LHCN-M2 (cell line): ENCODE results near the gene PRKCI. TPM values are rescaled to one million over a fixed set of nuclear protein-coding genes. Genes with fewer than 3 reads are reported as not detected.
"Not testable (repeated sequence)": the region's sequence is repeated elsewhere in the genome, so short reads cannot be mapped to it uniquely, and the experiment has no call there.

Experiments used
- DNase-seq: peaks from one replicate; pipeline ENCODE4 v3.0.0-alpha.2; 2012; ENCODE audit warnings: low read depth
- total RNA-seq: library from RNA; depleted of rRNA; stranded (reverse); fragments of >200 nt; gene quantifications from 2 replicates; pipeline ENCODE4 v1.2.3, GENCODE V29; 2014

PRKCI gene
- total RNA-seq, 1 experiment from 2014 or later: 33.0 TPM

GRCh38 chr3:170278627-170279026 is 56.4 kb downstream of the PRKCI start:
- no peak for DNase-seq

GRCh38 chr3:170290194-170290593 is 68.0 kb downstream of the PRKCI start:
- DNase-seq: no peak

- DNase-seq: no peak
These were observed 73.4 kb downstream of the PRKCI start for GRCh38 chr3:170295586-170295985.

- DNase-seq: no peak
These were observed 74.5 kb downstream of the PRKCI start for GRCh38 chr3:170296703-170297102.

GRCh38 chr3:170301405-170301804 is 79.2 kb downstream of the PRKCI start:
- peak; percentile 43 for DNase-seq

- no peak for DNase-seq
These were observed 79.8 kb downstream of the PRKCI start for GRCh38 chr3:170302008-170302407.

GRCh38 chr3:170306015-170306414 is 83.8 kb downstream of the PRKCI start:
- no peak for DNase-seq

GRCh38 chr3:170307671-170308405 is 85.6 kb downstream of the PRKCI start:
- peak; percentile 38 for DNase-seq

- DNase-seq: no peak
These were observed 86.8 kb downstream of the PRKCI start for GRCh38 chr3:170309046-170309445.

GRCh38 chr3:170317954-170318353 is 95.7 kb downstream of the PRKCI start:
- DNase-seq: no peak

GRCh38 chr3:170320461-170321121 is 98.4 kb downstream of the PRKCI start:
- no peak for DNase-seq

- DNase-seq: peak; percentile 68
These were observed 99.3 kb downstream of the PRKCI start for GRCh38 chr3:170321321-170322034.

- peak; percentile 63 for DNase-seq
These were observed 100.5 kb downstream of the PRKCI start for GRCh38 chr3:170322566-170323269.

- DNase-seq: peak; percentile 59
These were observed 101.1 kb downstream of the PRKCI start for GRCh38 chr3:170323331-170323730.

- DNase-seq: no peak
These were observed 102.7 kb downstream of the PRKCI start for GRCh38 chr3:170324962-170325361.

- no peak for DNase-seq
These were observed 105.0 kb downstream of the PRKCI start for GRCh38 chr3:170327040-170327808.

GRCh38 chr3:170327868-170328548 is 105.8 kb downstream of the PRKCI start:
- not testable (repeated sequence) for DNase-seq

- DNase-seq: peak; percentile 39
These were observed 108.1 kb downstream of the PRKCI start for GRCh38 chr3:170330366-170330765.

GRCh38 chr3:170331143-170331542 is 108.9 kb downstream of the PRKCI start:
- DNase-seq: no peak

- no peak for DNase-seq
These were observed 115.2 kb downstream of the PRKCI start for GRCh38 chr3:170337420-170337819.
